ENCODE measurements around the gene PFDN4.
"Not testable (repeated sequence)": the region's sequence is repeated elsewhere in the genome, so short reads cannot be mapped to it uniquely, and the experiment has no call there.

Gene PFDN4

GRCh38 chr20:54223751-54224150 is 15.9 kb downstream of the PFDN4 start:
- Histone ChIP-seq H3K36me3 (ENCODE audit: control insufficient read depth in 2 of 2, insufficient read depth in 1 of 2, low read length in 2 of 2) (no peaks in the 10 kb centered on the region; a peak in 1 of 3 replicates), H3K4me3 (ENCODE audit: low read depth, low read length) (no peak overlapping the region), H3K9me3 (ENCODE audit: control insufficient read depth, insufficient read depth, low read depth, low read length) (no peaks in the 10 kb centered on the region), H3K4me1 (ENCODE audit: control insufficient read depth, insufficient read depth, low read length) (no peaks in the 10 kb centered on the region), H3K27ac (ENCODE audit: extremely low read depth, low read depth, low read length) (no peak overlapping the region)
- ChIA-PET CTCF (no interaction called here), POLR2A (interaction anchor here (0.6 kb wide), 1 partner anchor 309 kb away, joined by 5 read pairs; no protein-coding TSS in a partner anchor)
- TF ChIP-seq ZNF792 (tag by site-specific recombination; IDR thresholded peaks at IDR 0.05) (no peak), ZFHX2 (tag by site-specific recombination; conservative IDR thresholded peaks at IDR 0.05) (no peak), ZBTB8A (tag by site-specific recombination; IDR thresholded peaks at IDR 0.05) (no peak), ZIC2 (tag by site-specific recombination; IDR thresholded peaks at IDR 0.05) (0 out of 2 replicates have a peak, but pooled peaks have one; percentile 8)

GRCh38 chr20:54224642-54225041 is 16.8 kb downstream of the PFDN4 start:
- CTCF ChIA-PET; H3K9me3 ChIP-seq (ENCODE audit: control insufficient read depth, insufficient read depth, low read depth, low read length); H3K4me1 ChIP-seq (ENCODE audit: control insufficient read depth, insufficient read depth, low read length); H3K36me3 ChIP-seq (ENCODE audit: control insufficient read depth in 2 of 2, insufficient read depth in 1 of 2, low read length in 2 of 2); H3K4me3 ChIP-seq (ENCODE audit: low read depth, low read length); POLR2A ChIA-PET; H3K27ac ChIP-seq (ENCODE audit: extremely low read depth, low read depth, low read length): not testable (repeated sequence)

GRCh38 chr20:54227241-54227640 is 19.4 kb downstream of the PFDN4 start:
- Histone ChIP-seq H3K9me3 (ENCODE audit: control insufficient read depth, insufficient read depth, low read depth, low read length) (no peaks in the 10 kb centered on the region), H3K4me3 (ENCODE audit: low read depth, low read length) (no peak overlapping the region), H3K27ac (ENCODE audit: extremely low read depth, low read depth, low read length) (no peak overlapping the region), H3K36me3 (ENCODE audit: control insufficient read depth in 2 of 2, insufficient read depth in 1 of 2, low read length in 2 of 2) (no peaks in the 10 kb centered on the region), H3K4me1 (ENCODE audit: control insufficient read depth, insufficient read depth, low read length) (no peaks in the 10 kb centered on the region)
- POLR2A ChIA-PET, result no interaction called here
- TF ChIP-seq ZFP41 (tag by site-specific recombination; IDR thresholded peaks at IDR 0.05; ENCODE audit: borderline replicate concordance) (no peak), IKZF3 (tag by site-specific recombination; IDR thresholded peaks at IDR 0.05) (no peak), ZNF660 (tag by site-specific recombination; IDR thresholded peaks at IDR 0.05) (no peak), HOXD13 (CRISPR knock-in tag; IDR thresholded peaks at IDR 0.05; ENCODE audit: borderline replicate concordance) (no peak), KLF1 (tag by site-specific recombination; IDR thresholded peaks at IDR 0.05) (no peak), SP3 (tag by site-specific recombination; IDR thresholded peaks at IDR 0.05) (no peak), ZNF843 (tag by site-specific recombination; IDR thresholded peaks at IDR 0.05) (no peak), ZNF248 (tag by site-specific recombination; IDR thresholded peaks at IDR 0.05) (no peak), ZNF677 (tag by site-specific recombination; IDR thresholded peaks at IDR 0.05) (no peak), ZNF426 (tag by site-specific recombination; IDR thresholded peaks at IDR 0.05) (no peak), ZNF148 (tag by site-specific recombination; IDR thresholded peaks at IDR 0.05; ENCODE audit: borderline replicate concordance) (no peak), KLF8 (tag by site-specific recombination; IDR thresholded peaks at IDR 0.05) (no peak), ZNF140 (tag by site-specific recombination; IDR thresholded peaks at IDR 0.05) (no peak), ZFP37 (tag by site-specific recombination; IDR thresholded peaks at IDR 0.05) (no peak), ZNF596 (tag by site-specific recombination; IDR thresholded peaks at IDR 0.05) (no peak), REST (tag by site-specific recombination; IDR thresholded peaks at IDR 0.05) (no peak), ZNF169 (tag by site-specific recombination; IDR thresholded peaks at IDR 0.05) (no peak), ZNF174 (tag by site-specific recombination; IDR thresholded peaks at IDR 0.05) (no peak), ZNF513 (tag by site-specific recombination; IDR thresholded peaks at IDR 0.05) (no peak)
- CTCF ChIA-PET, result no interaction called here

Measured in HEK293 (cell line).